Heart left ventricle (tissue), 16 donors: ENCODE measurements around the gene TNFSF11. TPM values are rescaled to one million over a fixed set of nuclear protein-coding genes. Genes with fewer than 3 reads are reported as not detected.

ENCODE experiments used
- ATAC-seq, 4 donors: fragments of 200-7000 bp; cut with Tn5 transposase; one replicate each; pipeline ENCODE4 v1.9.1; 2020 to 2022; ENCODE audit warnings: moderate library complexity in 4 of 4, mild to moderate bottlenecking in 3 of 4, moderate number of reproducible peaks in 1 of 4
- DNase-seq, 5 donors: peaks; one replicate each; pipeline ENCODE4 v3.0.0-alpha.2; 2020
- H3K27ac ChIP-seq, 12 donors: fragments of 200-600 bp; sonication (generic) in 4 of 12; one replicate each; pipeline versions ENCODE4 v1.5.0 to v1.8.0; 2016 to 2022; ENCODE audit warnings: mild to moderate bottlenecking in 2 of 12
- H3K27me3 ChIP-seq, 9 donors: fragments of 200-600 bp; sonication (generic) in 2 of 9; one replicate each; pipeline versions ENCODE4 v1.5.1 to v1.8.0; 2016 to 2022; ENCODE audit warnings: mild to moderate bottlenecking in 3 of 9
- H3K36me3 ChIP-seq, 9 donors: fragments of 200-600 bp; sonication (generic) in 2 of 9; one replicate each; pipeline versions ENCODE4 v1.5.0 to v1.8.0; 2018 to 2022; ENCODE audit warnings: mild to moderate bottlenecking in 2 of 9
- H3K4me1 ChIP-seq, 12 donors: fragments of 200-600 bp; sonication (generic) in 4 of 12; one replicate each; pipeline versions ENCODE4 v1.5.0 to v1.8.0; 2016 to 2022; ENCODE audit warnings: mild to moderate bottlenecking in 3 of 12
- H3K4me3 ChIP-seq, 12 donors: fragments of 200-600 bp; sonication (generic) in 4 of 12; one replicate each; pipeline versions ENCODE4 v1.5.0 to v1.8.0; 2017 to 2022; ENCODE audit warnings: mild to moderate bottlenecking in 9 of 12, moderate library complexity in 4 of 12
- H3K9me3 ChIP-seq, 12 donors: fragments of 200-600 bp; sonication (generic) in 4 of 12; one replicate each; pipeline versions ENCODE4 v1.5.0 to v1.8.0; 2016 to 2022; ENCODE audit warnings: mild to moderate bottlenecking in 1 of 12
- CTCF ChIP-seq, 12 donors: fragments of 200-600 bp; sonication (generic) in 4 of 12; IDR thresholded peaks; one replicate each; pipeline versions ENCODE4 v1.5.0 to v1.8.0; 2018 to 2022; ENCODE audit warnings: antibody characterized with exemption in 12 of 12, mild to moderate bottlenecking in 5 of 12
- POLR2A ChIP-seq, 2 donors: fragments of 450-650 bp; IDR thresholded peaks; one replicate each; pipeline ENCODE4 v1.6.1; 2017; ENCODE audit warnings: antibody characterized with exemption in 2 of 2, mild to moderate bottlenecking in 2 of 2, moderate library complexity in 2 of 2
- WGBS, 4 donors: extraction: QIAGEN DNeasy Blood & Tissue Kit in 2 of 4; methylation state at CpG; one replicate each; pipeline versions ENCODE4 v1.1.5 to v1.1.7; 2013 to 2018; 5-methylcytosine and 5-hydroxymethylcytosine counted together
- intact Hi-C, 10 donors: fragments of 100-400 bp; cut with DNase I; formaldehyde crosslinking; loops; one replicate each; pipeline versions ENCODE4 v1.11.1 to v1.14.2; 2022
- polyA plus RNA-seq, 2 donors: library from polyadenylated mRNA; stranded (reverse); fragments of 200-250 nt; gene quantifications; one replicate each; pipeline ENCODE4 v1.2.3, GENCODE V29; 2013
- total RNA-seq, 9 donors: library from RNA; depleted of rRNA in 2 of 9; stranded (reverse); fragments of >200 nt in 2 of 9; fragmentation: NEBNext Ultra II Directional in 3 of 9; extraction: Animal tissue kit (Norgen Biotek cat#: 25700) in 3 of 9; gene quantifications; one replicate each; pipeline versions ENCODE4 v1.1.0 to v1.2.4, GENCODE V29; 2016 to 2023
- donor health status: ischemic (EF 13 %, LVEDD 7.1; RV severe dilation, severe dysfunction).
- donor health status: healthy with polysubstance abuse.
- donor health status: DM: no; HTN: yes; CAD: no.
- donor health status: DM: no; HTN: no; CAD: no.
- donor health status: ischemic (EF 25% LVEDD 6.9; RV normal size, moderate dysfunction).
- donor health status: ischemic (EF 25% LVEDD 5.7; RV mildly dilated, moderate dysfunction).
- donor health status: healthy.
- donor health status: DM: yes; HTN: yes; CAD: no.
- donor health status: ischemic (EF 35%, LVEDD 5.7; RV mildly dilated, moderate dysfunction).
- donor health status: nonischemic (EF 11% LVEDD 7.7; RV severe dilation, severe dysfunction).
- donor health status: DM: yes; HTN: yes; CAD: no.
- donor health status: PGD.
- donor health status: ischemic (EF 29% LVEDD 5.4; RV normal size, mild dysfunction).
- donor health status: nonischemic (EF 23%, LVEDD 6.1; RV moderate dilation, normal function).

The TNFSF11 gene
- total and polyA plus RNA-seq, 11 donors, result not detected

- WGBS, 4 donors, result 60 to 68% (median 62%) methylated on average over 3 of the region's 3 CpGs
- Histone ChIP-seq H3K4me1 (no peaks in the 10 kb centered on the region), H3K36me3 (no peaks in the 10 kb centered on the region), H3K27ac (no peak overlapping the region), H3K9me3 (no peaks in the 10 kb centered on the region), H3K27me3 (peaks cover 0 to 10% (median 0%) of the 10 kb centered on the region in 9 donors), H3K4me3 (no peak overlapping the region)
- ATAC-seq (no peak), DNase-seq (no peak)
- TF ChIP-seq POLR2A (IDR thresholded peaks at IDR 0.05) (no peak), CTCF (IDR thresholded peaks at IDR 0.05) (no peak)
- intact Hi-C loops, result no loop called here
Observed at GRCh38 chr13:42617221-42617620, 43.3 kb downstream of the TNFSF11 start.

GRCh38 chr13:42623916-42624315 lies 50.0 kb downstream of the TNFSF11 start:
- ATAC-seq (no peak), DNase-seq (no peak)
- Histone ChIP-seq H3K9me3 (no peaks in the 10 kb centered on the region), H3K4me1 (no peaks in the 10 kb centered on the region), H3K36me3 (no peaks in the 10 kb centered on the region), H3K27me3 (peaks cover 0 to 3% (median 0%) of the 10 kb centered on the region in 9 donors), H3K27ac (no peak overlapping the region), H3K4me3 (no peak overlapping the region)
- TF ChIP-seq CTCF (IDR thresholded peaks at IDR 0.05) (no peak), POLR2A (IDR thresholded peaks at IDR 0.05) (no peak)
- 48 to 67% (median 54%) methylated on average over 2 of the region's 2 CpGs for WGBS, 4 donors
- intact Hi-C loops, result no loop called here

GRCh38 chr13:42625611-42626010 lies 51.7 kb downstream of the TNFSF11 start:
- peaks cover 0 to 3% (median 0%) of the 10 kb centered on the region in 9 donors for H3K27me3 ChIP-seq
- intact Hi-C loops, result no loop called here
- ATAC-seq, result no peak
- no peak for DNase-seq
- WGBS, 4 donors, result 62 to 89% (median 87%) methylated on average over 3 of the region's 3 CpGs
- H3K4me3 ChIP-seq, result no peak overlapping the region
- TF ChIP-seq POLR2A (IDR thresholded peaks at IDR 0.05) (no peak), CTCF (IDR thresholded peaks at IDR 0.05) (no peak)
- no peaks in the 10 kb centered on the region for H3K36me3 ChIP-seq
- no peak overlapping the region for H3K27ac ChIP-seq
- no peaks in the 10 kb centered on the region for H3K9me3 ChIP-seq
- no peaks in the 10 kb centered on the region for H3K4me1 ChIP-seq

GRCh38 chr13:42626176-42626860 lies 52.4 kb downstream of the TNFSF11 start:
- peaks cover 0 to 3% (median 0%) of the 10 kb centered on the region in 9 donors for H3K27me3 ChIP-seq
- WGBS, 4 donors, result 88 to 93% (median 89%) methylated on average over 5 of the region's 5 CpGs
- no peak for DNase-seq
- H3K36me3 ChIP-seq, result no peaks in the 10 kb centered on the region
- intact Hi-C loops, result no loop called here
- no peak for ATAC-seq
- no peaks in the 10 kb centered on the region for H3K4me1 ChIP-seq
- TF ChIP-seq POLR2A (IDR thresholded peaks at IDR 0.05) (no peak), CTCF (IDR thresholded peaks at IDR 0.05) (no peak)
- H3K4me3 ChIP-seq, result no peak overlapping the region
- no peaks in the 10 kb centered on the region for H3K9me3 ChIP-seq
- H3K27ac ChIP-seq, result no peak overlapping the region
